GM19099 (cell line): ENCODE data around the gene TAF4B.

ENCODE experiments used
- POLR2A ChIP-seq: IDR thresholded peaks from 3 replicates; pipeline ENCODE4 v1.6.1; 2011; ENCODE audit warnings: low read depth; ENCODE audit not compliant: insufficient read length; ENCODE audit errors: extremely low read depth

Gene TAF4B

DNA sequence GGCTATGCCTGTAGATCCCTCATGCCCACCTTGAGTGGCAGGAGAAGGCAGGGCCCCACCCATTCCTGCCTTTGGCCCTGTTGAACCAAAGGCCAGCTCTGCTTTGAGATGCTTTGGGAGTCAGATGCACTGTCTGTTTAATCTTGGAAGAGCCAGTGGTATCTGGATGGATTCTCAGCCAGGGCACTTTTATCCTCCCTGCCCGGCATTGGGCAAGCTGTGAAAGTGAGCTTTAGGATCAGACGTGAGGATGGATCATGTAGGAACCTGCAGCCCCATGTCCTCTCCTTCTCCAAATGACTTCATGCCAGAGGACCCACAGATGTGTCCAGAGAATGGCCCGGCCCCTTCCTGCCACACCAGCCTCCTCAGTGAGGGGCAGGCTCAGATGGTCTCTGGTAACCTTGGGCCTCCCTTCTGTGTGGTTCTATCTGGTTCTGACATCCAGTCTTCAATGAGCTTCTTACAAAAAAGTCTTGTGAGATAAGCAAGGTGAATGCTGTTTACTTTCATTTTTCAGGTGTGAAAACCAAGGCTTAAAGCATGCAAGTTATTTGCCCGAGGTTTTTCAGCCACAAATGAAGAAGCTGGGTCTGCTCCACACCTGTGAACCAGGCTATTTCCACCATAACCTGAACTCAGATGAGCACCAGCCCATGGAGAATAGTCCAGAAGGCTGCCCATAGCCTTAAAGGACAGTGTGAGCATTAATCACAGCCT, 198.3 kb downstream of the TAF4B start:
- no peak for TF ChIP-seq POLR2A

DNA sequence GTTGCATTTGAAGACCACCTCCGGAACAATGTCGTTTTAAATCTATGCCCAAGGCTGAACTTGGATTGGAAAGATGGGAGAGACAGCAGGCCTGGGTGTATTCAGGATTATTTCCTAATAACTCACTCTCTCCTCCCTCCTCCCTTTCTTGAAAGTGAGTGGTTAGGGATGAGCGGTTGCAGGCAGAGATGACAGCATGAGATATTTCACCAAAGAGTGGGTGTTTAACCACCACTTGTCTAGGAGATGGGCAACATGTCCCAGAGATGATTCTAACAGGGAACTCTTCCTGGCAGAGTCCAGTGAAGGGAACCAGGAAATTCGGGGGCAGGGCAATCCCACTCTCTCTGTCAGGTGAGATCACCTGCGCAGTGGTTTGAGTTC, 198.9 kb downstream of the TAF4B start:
- no peak for TF ChIP-seq POLR2A

DNA sequence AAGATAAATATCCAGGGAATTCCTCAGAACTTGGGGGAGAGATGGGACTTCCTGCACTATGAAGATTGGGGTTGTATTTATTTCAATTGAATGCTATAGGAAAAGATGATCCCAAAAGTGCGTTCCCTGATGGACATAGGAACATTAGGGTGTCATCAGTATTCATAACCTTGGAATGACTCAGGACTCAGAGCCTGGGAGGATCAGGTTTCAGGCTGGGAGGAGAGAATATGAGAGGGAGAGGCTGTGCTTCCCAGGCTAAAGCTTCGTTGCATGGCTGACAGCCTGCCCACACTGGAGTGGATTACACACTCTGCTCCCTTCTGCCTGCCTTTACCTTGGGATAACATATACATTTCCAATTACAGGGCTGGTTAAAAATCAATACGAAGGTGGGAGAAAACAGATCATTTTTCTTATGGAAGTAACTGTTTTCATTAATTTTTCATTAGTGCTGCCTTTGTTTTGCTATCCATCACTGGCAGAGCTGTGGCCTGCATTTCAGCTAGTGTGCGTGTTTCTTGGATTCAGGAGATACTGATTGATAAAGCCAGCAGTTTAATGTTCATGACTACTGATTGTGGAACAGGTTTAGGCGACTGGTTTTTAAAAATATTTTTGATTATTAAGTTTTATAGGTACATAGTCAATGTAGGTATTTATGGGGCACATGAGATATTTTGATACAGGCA, 203.4 kb downstream of the TAF4B start:
- no peak for TF ChIP-seq POLR2A

DNA sequence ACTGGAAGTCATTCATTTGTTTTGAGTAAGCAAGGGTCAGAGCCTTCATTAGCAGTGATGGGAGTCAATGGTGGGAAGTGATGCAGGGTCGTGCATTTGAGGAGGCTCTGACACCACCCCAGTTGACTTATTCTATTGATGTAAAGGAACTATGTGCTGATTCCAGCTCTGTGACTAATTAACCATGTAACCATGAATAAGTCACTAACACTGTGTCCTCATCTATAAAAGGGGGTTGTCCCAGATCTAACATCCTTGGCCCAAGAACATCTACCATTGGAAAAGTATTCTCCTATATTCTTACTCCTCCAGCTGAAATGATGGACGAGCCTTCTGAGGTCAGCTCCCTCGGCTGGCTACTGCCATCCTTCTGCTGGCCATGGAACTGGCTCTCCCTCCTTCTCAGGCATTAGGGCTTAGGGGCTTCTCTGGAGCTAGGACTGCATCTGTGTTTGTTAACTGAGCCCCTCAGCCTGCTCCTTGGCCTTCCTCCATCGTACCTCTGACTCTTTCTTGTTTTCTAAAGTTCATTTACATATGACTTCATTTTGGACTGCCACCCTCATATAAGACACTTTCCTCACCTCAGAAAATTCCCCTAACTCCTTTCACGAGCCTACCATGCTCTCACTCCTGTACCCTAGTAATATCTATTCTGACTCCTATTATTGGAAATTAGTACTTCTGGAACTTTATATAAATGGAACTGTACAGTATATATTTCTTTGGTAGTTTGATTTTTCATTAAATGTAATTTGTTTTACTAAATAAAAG, 206.6 kb downstream of the TAF4B start:
- TF ChIP-seq POLR2A, result no peak

DNA sequence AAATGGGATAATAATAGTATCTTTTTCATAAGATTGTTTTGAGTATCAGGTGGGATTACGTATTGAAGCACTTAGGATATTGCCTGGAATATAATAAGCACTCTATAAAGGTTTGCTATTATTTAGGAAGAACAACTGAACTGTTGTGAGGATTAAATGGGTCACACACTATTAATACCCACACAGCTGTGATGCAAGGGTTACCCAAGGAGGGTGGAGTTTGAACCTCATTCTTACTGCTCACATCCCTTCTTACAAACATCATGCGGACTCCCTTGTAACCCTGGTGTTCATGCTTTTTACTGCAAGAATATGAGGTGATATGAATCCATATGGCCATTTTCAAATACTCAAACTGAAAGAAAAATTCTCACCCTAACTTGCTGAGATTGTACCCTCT, 208.6 kb downstream of the TAF4B start:
- no peak for TF ChIP-seq POLR2A

DNA sequence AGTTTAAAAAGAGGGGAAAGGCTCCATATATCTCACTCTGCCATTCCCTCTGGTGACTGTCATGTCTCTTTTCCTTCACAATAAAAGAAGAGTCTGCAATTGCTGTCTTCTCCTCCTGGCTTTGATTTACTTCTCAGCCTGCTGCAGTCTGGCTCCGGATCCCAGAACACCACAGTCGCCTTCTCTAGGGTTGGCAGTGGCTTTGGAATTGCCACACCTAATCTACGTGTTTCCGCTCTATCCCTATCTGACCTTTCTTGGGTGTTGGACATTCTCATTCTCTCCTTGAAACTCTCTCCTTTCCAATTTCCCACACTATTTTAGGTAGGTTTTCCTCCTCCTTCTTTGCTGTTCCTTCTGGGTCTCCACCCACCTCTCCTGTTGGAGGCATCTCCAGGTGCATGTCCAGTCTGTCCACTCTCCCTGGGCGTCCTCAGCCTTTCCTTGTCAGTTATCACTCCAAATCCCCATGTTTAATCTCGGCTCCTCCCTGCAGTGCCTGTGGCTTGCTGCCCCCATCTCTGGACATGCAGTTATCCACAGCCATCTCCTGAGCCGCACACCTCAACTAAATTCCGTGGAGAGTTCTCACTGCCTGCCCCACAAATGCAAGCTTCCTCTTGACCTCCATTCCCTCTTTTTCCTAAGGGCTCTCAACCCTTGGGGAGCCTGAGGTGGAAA, 209.3 kb downstream of the TAF4B start:
- no peak for TF ChIP-seq POLR2A

GRCh38 chr18:26436176-26437051, 210.2 kb downstream of the TAF4B start:
- no peak for TF ChIP-seq POLR2A

- no peak for TF ChIP-seq POLR2A
Measured at GRCh38 chr18:26438980-26439379, 212.7 kb downstream of the TAF4B start.

DNA sequence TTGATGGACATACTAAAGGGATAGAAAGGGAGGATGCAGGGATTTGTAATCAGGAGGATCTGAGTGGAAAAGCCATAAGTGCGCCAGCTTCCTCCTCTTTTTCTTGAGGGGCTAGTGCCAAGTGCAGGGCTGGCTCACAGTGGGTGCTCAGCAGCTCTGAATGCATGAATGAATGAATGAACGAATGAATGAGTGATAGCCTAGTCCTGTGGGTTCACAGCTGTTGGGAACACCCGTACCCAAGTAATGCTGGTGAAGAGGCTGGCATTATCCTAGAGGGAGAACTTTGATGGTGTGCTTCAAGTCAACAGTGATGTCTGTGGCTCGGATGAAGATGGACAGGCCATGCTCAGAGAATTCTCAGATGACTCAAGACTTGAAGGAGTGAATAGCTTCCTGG, 213.3 kb downstream of the TAF4B start:
- no peak for TF ChIP-seq POLR2A

DNA sequence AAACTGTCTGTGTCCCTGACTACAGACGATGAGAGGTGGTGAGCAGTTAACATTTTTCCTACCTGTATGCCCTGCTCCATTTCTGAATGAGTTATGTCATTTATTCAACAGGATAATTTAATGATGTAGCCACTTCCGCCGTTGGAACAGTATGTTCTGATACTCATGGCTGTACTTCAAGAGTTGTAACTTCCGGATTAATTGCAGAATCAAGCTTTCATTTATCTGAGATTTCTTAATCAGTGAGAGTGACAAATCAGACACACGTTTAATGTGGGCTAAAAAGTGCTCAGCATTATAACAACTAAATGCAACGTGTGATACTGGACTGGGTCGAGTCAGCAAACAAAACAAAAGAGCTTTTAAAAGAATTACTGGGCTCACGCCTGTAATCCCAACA, 214.4 kb downstream of the TAF4B start:
- no peak for TF ChIP-seq POLR2A
